ENCODE results near the gene FBXO22.

The FBXO22 gene

DNA sequence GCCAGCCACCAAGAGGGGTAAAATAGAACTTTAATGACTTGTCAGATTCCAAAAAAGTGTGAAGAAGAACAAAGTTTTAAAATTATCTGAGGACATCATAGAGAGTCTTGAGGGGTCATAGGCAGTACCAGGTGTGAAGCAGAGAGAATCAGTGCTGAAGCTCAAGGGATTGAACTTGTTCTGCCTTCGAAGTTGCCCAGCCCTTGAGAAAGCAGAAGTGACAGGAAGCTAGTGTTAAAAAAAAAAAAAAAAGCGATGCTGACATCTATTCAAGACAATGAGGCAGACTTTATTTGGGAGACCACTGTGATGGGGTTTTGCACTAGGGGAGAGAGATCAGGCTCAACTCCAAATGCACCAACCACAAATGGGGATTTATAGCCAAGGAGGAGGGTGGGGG is 21.8 kb downstream of the FBXO22 start:
- DNase-seq (ENCODE audit: low read depth, low spot score), result no peak
- TF ChIP-seq, protein P1, sequence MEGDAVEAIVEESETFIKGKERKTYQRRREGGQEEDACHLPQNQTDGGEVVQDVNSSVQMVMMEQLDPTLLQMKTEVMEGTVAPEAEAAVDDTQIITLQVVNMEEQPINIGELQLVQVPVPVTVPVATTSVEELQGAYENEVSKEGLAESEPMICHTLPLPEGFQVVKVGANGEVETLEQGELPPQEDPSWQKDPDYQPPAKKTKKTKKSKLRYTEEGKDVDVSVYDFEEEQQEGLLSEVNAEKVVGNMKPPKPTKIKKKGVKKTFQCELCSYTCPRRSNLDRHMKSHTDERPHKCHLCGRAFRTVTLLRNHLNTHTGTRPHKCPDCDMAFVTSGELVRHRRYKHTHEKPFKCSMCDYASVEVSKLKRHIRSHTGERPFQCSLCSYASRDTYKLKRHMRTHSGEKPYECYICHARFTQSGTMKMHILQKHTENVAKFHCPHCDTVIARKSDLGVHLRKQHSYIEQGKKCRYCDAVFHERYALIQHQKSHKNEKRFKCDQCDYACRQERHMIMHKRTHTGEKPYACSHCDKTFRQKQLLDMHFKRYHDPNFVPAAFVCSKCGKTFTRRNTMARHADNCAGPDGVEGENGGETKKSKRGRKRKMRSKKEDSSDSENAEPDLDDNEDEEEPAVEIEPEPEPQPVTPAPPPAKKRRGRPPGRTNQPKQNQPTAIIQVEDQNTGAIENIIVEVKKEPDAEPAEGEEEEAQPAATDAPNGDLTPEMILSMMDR (IDR thresholded peaks at IDR 0.05; ENCODE audit: low read depth, low read length), result no peak
- in situ Hi-C loops (cut with HindIII; ENCODE audit: low sequenced_read_pairs), result no loop called here
- no peak overlapping the region for H3K4me3 ChIP-seq (ENCODE audit: low read depth, low read length)

- in situ Hi-C loops (cut with HindIII; ENCODE audit: low sequenced_read_pairs), result no loop called here
Observed at GRCh38 chr15:75926931-75927330, 23.3 kb downstream of the FBXO22 start.

GRCh38 chr15:75927601-75928000 is 23.9 kb downstream of the FBXO22 start:
- in situ Hi-C loops (cut with HindIII; ENCODE audit: low sequenced_read_pairs), result no loop called here
- no peak for DNase-seq (ENCODE audit: low read depth, low spot score)
- no peak overlapping the region for H3K4me3 ChIP-seq (ENCODE audit: low read depth, low read length)
- TF ChIP-seq, protein P1 (IDR thresholded peaks at IDR 0.05; ENCODE audit: low read depth, low read length), result no peak

More at GRCh38 chr15:75926931-75927330, 23.3 kb downstream of the FBXO22 start:
- H3K4me3 ChIP-seq (ENCODE audit: low read depth, low read length), result no peak overlapping the region
- TF ChIP-seq, protein P1 (IDR thresholded peaks at IDR 0.05; ENCODE audit: low read depth, low read length), result no peak
- no peak for DNase-seq (ENCODE audit: low read depth, low spot score)

DNA sequence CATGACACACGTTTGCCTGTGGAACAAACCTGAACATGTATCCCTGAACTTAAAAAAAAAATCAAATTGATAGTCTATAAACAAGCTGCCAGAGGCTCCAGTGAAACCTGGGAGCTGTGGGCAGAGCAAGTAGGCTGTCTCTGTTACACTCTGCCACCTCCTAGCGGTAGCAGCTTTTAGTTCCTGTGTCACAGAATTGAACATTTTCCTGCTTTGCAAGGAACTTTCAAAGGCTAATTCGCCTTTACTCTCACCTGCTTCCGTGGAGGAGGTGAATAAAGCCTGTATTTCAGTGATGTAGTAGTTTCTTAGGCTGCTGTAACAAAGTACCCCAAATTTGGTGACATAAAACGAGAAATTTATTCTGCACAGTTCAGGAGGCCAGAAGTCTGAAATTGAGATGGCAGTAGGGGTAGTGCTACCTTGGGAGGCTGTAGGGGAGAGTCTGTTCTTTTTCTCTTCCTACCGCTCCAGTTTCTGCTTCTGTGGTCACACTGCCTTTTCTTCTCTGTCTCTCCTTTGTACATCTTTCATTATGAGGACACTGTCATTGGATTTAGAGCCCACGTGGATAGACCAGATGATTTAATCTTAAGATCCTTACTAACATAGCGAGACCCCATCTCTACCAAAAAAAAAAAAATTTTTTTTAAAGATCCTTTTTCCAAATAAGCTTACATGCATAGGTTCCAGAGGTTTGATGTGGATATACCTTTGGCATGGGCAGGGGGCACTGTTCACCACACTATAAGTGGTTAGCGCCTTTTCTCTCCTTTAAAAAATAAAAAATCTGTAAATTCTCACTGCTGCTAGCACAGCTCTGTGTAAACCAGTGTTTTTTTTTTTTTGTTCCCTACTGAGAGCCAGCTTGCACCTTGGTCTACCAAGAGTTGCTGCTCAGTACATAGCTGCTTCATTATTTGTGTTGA is 25.3 kb downstream of the FBXO22 start:
- in situ Hi-C loops (cut with HindIII; ENCODE audit: low sequenced_read_pairs), result no loop called here
- TF ChIP-seq, protein P1 (IDR thresholded peaks at IDR 0.05; ENCODE audit: low read depth, low read length), result peak; percentile 62
- DNase-seq (ENCODE audit: low read depth, low spot score), result peak; percentile 38
- H3K4me3 ChIP-seq (ENCODE audit: low read depth, low read length), result no peak overlapping the region

GRCh38 chr15:75929799-75930565 is 26.3 kb downstream of the FBXO22 start:
- TF ChIP-seq, protein P1 (IDR thresholded peaks at IDR 0.05; ENCODE audit: low read depth, low read length), result no peak
- DNase-seq (ENCODE audit: low read depth, low spot score), result no peak
- no peak overlapping the region for H3K4me3 ChIP-seq (ENCODE audit: low read depth, low read length)
- in situ Hi-C loops (cut with HindIII; ENCODE audit: low sequenced_read_pairs), result no loop called here

- in situ Hi-C loops (cut with HindIII; ENCODE audit: low sequenced_read_pairs), result no loop called here
- TF ChIP-seq, protein P1 (IDR thresholded peaks at IDR 0.05; ENCODE audit: low read depth, low read length), result no peak
Observed at GRCh38 chr15:75930866-75931265, 27.2 kb downstream of the FBXO22 start.

More at GRCh38 chr15:75930866-75931265, 27.2 kb downstream of the FBXO22 start:
- no peak for DNase-seq (ENCODE audit: low read depth, low spot score)
- no peak overlapping the region for H3K4me3 ChIP-seq (ENCODE audit: low read depth, low read length)

All from astrocyte of the spinal cord (primary cell).